CD4-positive, alpha-beta T cell (primary cell): Measurements from ENCODE around the gene BLACAT1. TPM values are rescaled to one million over a fixed set of nuclear protein-coding genes. Genes with fewer than 3 reads are reported as not detected.

Experiments used
- ATAC-seq: fragments of 200-7000 bp; cut with Tn5 transposase; one replicate; pipeline ENCODE4 v1.10.0; 2022; ENCODE audit warnings: mild to moderate bottlenecking; ENCODE audit not compliant: poor library complexity
- CTCF ChIA-PET: fragments of 350-600 bp; sonication (Branson Sonifier 250); formaldehyde crosslinking; loops from one replicate; lab custom pipeline; 2021; ENCODE audit warnings: antibody characterized with exemption, inconsistent platforms; lab: Charles Lee
- POLR2A ChIA-PET: fragments of 350-600 bp; sonication (Branson Sonifier 250); formaldehyde crosslinking; loops from one replicate; lab custom pipeline; 2021; ENCODE audit warnings: antibody characterized with exemption, inconsistent platforms; lab: Charles Lee
- DNase-seq, 14 experiments: peaks; one replicate each; pipeline ENCODE4 v3.0.0-alpha.2; 2013 to 2020; ENCODE audit warnings: mixed read lengths in 2 of 14
- H3K27ac ChIP-seq, 2 donors: one replicate each; pipeline versions ENCODE4 v1.5.1 to v1.7.0; 2013; ENCODE audit warnings: low read length in 2 of 2, low read depth in 1 of 2, mild to moderate bottlenecking in 1 of 2
- H3K27me3 ChIP-seq, 2 experiments: 1 replicate in 1 of 2; 2 replicates in 1 of 2; pipeline versions ENCODE4 v1.6.1 to v1.7.0; 2013; ENCODE audit warnings: low read length in 2 of 2, control low read depth in 1 of 2, mild to moderate bottlenecking in 1 of 2, moderate library complexity in 1 of 2; ENCODE audit not compliant: insufficient read depth in 2 of 2, control insufficient read depth in 1 of 2
- H3K36me3 ChIP-seq: one replicate; pipeline ENCODE4 v1.6.1; 2013; ENCODE audit warnings: low read length, control low read depth; ENCODE audit not compliant: insufficient read depth
- H3K4me1 ChIP-seq: one replicate; pipeline ENCODE4 v1.6.1; 2013; ENCODE audit warnings: low read length, control low read depth; ENCODE audit not compliant: insufficient read depth
- H3K4me3 ChIP-seq: one replicate; pipeline ENCODE4 v1.5.1; 2013; ENCODE audit warnings: mild to moderate bottlenecking, low read length, moderate library complexity
- H3K9me3 ChIP-seq, 2 experiments: 1 replicate in 1 of 2; 2 replicates in 1 of 2; pipeline versions ENCODE4 v1.6.1 to v1.7.0; 2013; ENCODE audit warnings: low read length in 2 of 2, mild to moderate bottlenecking in 2 of 2, control low read depth in 1 of 2, moderate library complexity in 1 of 2; ENCODE audit not compliant: control insufficient read depth in 1 of 2, insufficient read depth in 1 of 2
- H3K27ac Mint-ChIP-seq: one replicate; pipeline ENCODE4 v1.8.0; 2020; ENCODE audit warnings: mixed read lengths
- H3K27me3 Mint-ChIP-seq: one replicate; pipeline ENCODE4 v1.8.0; 2021; ENCODE audit warnings: mixed read lengths
- H3K36me3 Mint-ChIP-seq: one replicate; pipeline ENCODE4 v1.8.0; 2021; ENCODE audit warnings: low read depth, mixed read lengths
- H3K4me1 Mint-ChIP-seq: one replicate; pipeline ENCODE4 v1.8.0; 2021; ENCODE audit warnings: low read depth, mixed read lengths
- H3K4me3 Mint-ChIP-seq: one replicate; pipeline ENCODE4 v1.8.0; 2020; ENCODE audit warnings: mild to moderate bottlenecking, mixed read lengths
- H3K9me3 Mint-ChIP-seq: one replicate; pipeline ENCODE4 v1.8.0; 2020; ENCODE audit warnings: mixed read lengths
- CTCF ChIP-seq: fragments of 200-600 bp; IDR thresholded peaks from one replicate; pipeline ENCODE4 v1.8.0; 2022; ENCODE audit warnings: antibody characterized with exemption, mild to moderate bottlenecking
- intact Hi-C, 2 experiments: fragments of 100-400 bp; cut with DNase I in 1 of 2; cut with micrococcal nuclease in 1 of 2; formaldehyde crosslinking; loops; one replicate each; pipeline versions ENCODE4 v1.15.1 to v1.9.0; 2023 to 2025; cut with DNase I, micrococcal nuclease
- total RNA-seq, 174 experiments: library from RNA in 2 of 174; stranded (reverse) in 2 of 174; gene quantifications; one replicate each; pipeline ENCODE4 v1.2.3 and lab custom pipeline; 2021 to 2026

The BLACAT1 gene
- total RNA-seq, 2 experiments from 2014 or later, result not detected

GRCh38 chr1:205502992-205503391 lies 47.1 kb upstream of the BLACAT1 start:
- CTCF ChIA-PET, result interaction anchor here (1.1 to 1.6 kb wide), 2 partner anchors 16 to 89 kb away, joined by 5 to 6 read pairs; no protein-coding TSS in a partner anchor
- H3K4me1 Mint-ChIP-seq, result peaks cover 14% of the 10 kb centered on the region
- TF ChIP-seq CTCF, result no peak
- DNase-seq (no peak), ATAC-seq (no peak)
- Histone ChIP-seq H3K9me3 (no peaks in the 10 kb centered on the region), H3K4me3 (no peak overlapping the region), H3K27me3 (no peaks in the 10 kb centered on the region), H3K27ac (no peak overlapping the region), H3K4me1 (peaks cover 21% of the 10 kb centered on the region), H3K36me3 (no peaks in the 10 kb centered on the region)
- intact Hi-C loops, result no loop called here
- H3K27ac Mint-ChIP-seq, result no peak overlapping the region
- no peaks in the 10 kb centered on the region for H3K27me3 Mint-ChIP-seq
- H3K36me3 Mint-ChIP-seq, result no peaks in the 10 kb centered on the region
- H3K4me3 Mint-ChIP-seq, result peak overlapping the region; percentile 74
- POLR2A ChIA-PET, result interaction anchor here (1.2 kb wide), 1 partner anchor 15 kb away, joined by 3 read pairs; no protein-coding TSS in a partner anchor
- no peaks in the 10 kb centered on the region for H3K9me3 Mint-ChIP-seq

GRCh38 chr1:205502111-205502810 lies 46.4 kb upstream of the BLACAT1 start:
- Mint-ChIP-seq H3K27me3 (no peaks in the 10 kb centered on the region), H3K27ac (no peak overlapping the region), H3K4me1 (peaks cover 14% of the 10 kb centered on the region), H3K4me3 (peak overlapping the region; percentile 20), H3K9me3 (no peaks in the 10 kb centered on the region), H3K36me3 (no peaks in the 10 kb centered on the region)
- Histone ChIP-seq H3K4me3 (no peak overlapping the region), H3K9me3 (no peaks in the 10 kb centered on the region), H3K4me1 (peaks cover 21% of the 10 kb centered on the region), H3K36me3 (no peaks in the 10 kb centered on the region), H3K27ac (no peak overlapping the region), H3K27me3 (no peaks in the 10 kb centered on the region)
- TF ChIP-seq CTCF, result no peak
- ChIA-PET CTCF (interaction anchor here (1.1 to 1.6 kb wide), 2 partner anchors 15 to 90 kb away, joined by 5 to 6 read pairs; no protein-coding TSS in a partner anchor), POLR2A (interaction anchor here (1.2 kb wide), 1 partner anchor 14 kb away, joined by 3 read pairs; no protein-coding TSS in a partner anchor)
- ATAC-seq (no peak), DNase-seq (no peak)
- intact Hi-C loops, result no loop called here

- Mint-ChIP-seq H3K4me1 (peaks cover 14% of the 10 kb centered on the region), H3K4me3 (no peak overlapping the region), H3K27me3 (peaks cover 10% of the 10 kb centered on the region), H3K27ac (no peak overlapping the region), H3K36me3 (no peaks in the 10 kb centered on the region), H3K9me3 (no peaks in the 10 kb centered on the region)
- H3K27me3 ChIP-seq, result no peaks in the 10 kb centered on the region
- intact Hi-C loops, result no loop called here
- no peak for TF ChIP-seq CTCF
- no peaks in the 10 kb centered on the region for H3K9me3 ChIP-seq
- ChIA-PET POLR2A (no interaction called here), CTCF (no interaction called here)
- DNase-seq (no peak), ATAC-seq (no peak)
- peaks cover 16% of the 10 kb centered on the region for H3K4me1 ChIP-seq
- no peak overlapping the region for H3K27ac ChIP-seq
- H3K4me3 ChIP-seq, result no peak overlapping the region
- H3K36me3 ChIP-seq, result no peaks in the 10 kb centered on the region
Observed at GRCh38 chr1:205500240-205501233, 44.7 kb upstream of the BLACAT1 start.
